IPS-20b (cell line): ENCODE measurements around the gene INPP5D.
"Not testable (repeated sequence)": the region's sequence is repeated elsewhere in the genome, so short reads cannot be mapped to it uniquely, and the experiment has no call there.

Experiments used
- H3K27ac ChIP-seq: one replicate; pipeline ENCODE4 v1.5.1; 2013; ENCODE audit warnings: low read length
- H3K27me3 ChIP-seq: 2 replicates; pipeline ENCODE4 v1.6.1; 2013; ENCODE audit warnings: mild to moderate bottlenecking, low read length, inconsistent platforms; ENCODE audit not compliant: insufficient read depth
- H3K36me3 ChIP-seq: 2 replicates; pipeline ENCODE4 v1.6.1; 2013; ENCODE audit warnings: low read depth, mild to moderate bottlenecking, inconsistent platforms, low read length, moderate library complexity; ENCODE audit not compliant: insufficient read depth
- H3K4me1 ChIP-seq: 2 replicates; pipeline ENCODE4 v1.6.1; 2013; ENCODE audit warnings: mild to moderate bottlenecking, control low read depth, inconsistent platforms, low read length, moderate library complexity; ENCODE audit not compliant: insufficient read depth
- H3K4me3 ChIP-seq: 2 replicates; pipeline ENCODE4 v1.5.1; 2013; ENCODE audit warnings: mild to moderate bottlenecking, low read length, inconsistent platforms
- H3K9ac ChIP-seq: 2 replicates; pipeline ENCODE4 v1.6.1; 2013; ENCODE audit warnings: low read depth, mild to moderate bottlenecking, inconsistent platforms, low read length, moderate library complexity
- H3K9me3 ChIP-seq: 2 replicates; pipeline ENCODE4 v1.6.1; 2013; ENCODE audit warnings: mild to moderate bottlenecking, low read depth, low read length, inconsistent platforms; ENCODE audit not compliant: insufficient read depth

INPP5D gene

GRCh38 chr2:233200790-233201189, 140.6 kb downstream of the INPP5D start:
- not testable (repeated sequence) for H3K9ac ChIP-seq, H3K4me3 ChIP-seq, H3K27ac ChIP-seq, H3K9me3 ChIP-seq, H3K4me1 ChIP-seq, H3K36me3 ChIP-seq
- peaks cover 16% of the 10 kb centered on the region for H3K27me3 ChIP-seq

- Histone ChIP-seq H3K9ac (no peak overlapping the region), H3K27me3 (peaks cover 16% of the 10 kb centered on the region), H3K4me1 (no peaks in the 10 kb centered on the region)
Observed at GRCh38 chr2:233201258-233202013, 141.3 kb downstream of the INPP5D start.

GRCh38 chr2:233202531-233202944, 142.4 kb downstream of the INPP5D start:
- Histone ChIP-seq H3K27ac (no peak overlapping the region), H3K9me3 (no peaks in the 10 kb centered on the region), H3K27me3 (peaks cover 16% of the 10 kb centered on the region), H3K4me1 (no peaks in the 10 kb centered on the region), H3K4me3 (no peak overlapping the region), H3K36me3 (no peaks in the 10 kb centered on the region), H3K9ac (no peak overlapping the region)

More at GRCh38 chr2:233201258-233202013, 141.3 kb downstream of the INPP5D start:
- H3K4me3 ChIP-seq = no peak overlapping the region
- no peaks in the 10 kb centered on the region for H3K36me3 ChIP-seq
- H3K27ac ChIP-seq = no peak overlapping the region
- no peaks in the 10 kb centered on the region for H3K9me3 ChIP-seq

- Histone ChIP-seq H3K27ac (no peak overlapping the region), H3K9ac (no peak overlapping the region), H3K4me1 (no peaks in the 10 kb centered on the region), H3K36me3 (no peaks in the 10 kb centered on the region), H3K4me3 (no peak overlapping the region), H3K27me3 (peaks cover 16% of the 10 kb centered on the region), H3K9me3 (no peaks in the 10 kb centered on the region)
Observed at GRCh38 chr2:233203060-233203459, 142.9 kb downstream of the INPP5D start.

GRCh38 chr2:233204286-233204936, 144.3 kb downstream of the INPP5D start:
- Histone ChIP-seq H3K27me3 (peaks cover 16% of the 10 kb centered on the region), H3K4me3 (no peak overlapping the region), H3K4me1 (peaks cover 9% of the 10 kb centered on the region), H3K9me3 (no peaks in the 10 kb centered on the region), H3K9ac (no peak overlapping the region), H3K27ac (no peak overlapping the region), H3K36me3 (no peaks in the 10 kb centered on the region)

GRCh38 chr2:233208382-233209116, 148.4 kb downstream of the INPP5D start:
- Histone ChIP-seq H3K9ac (peak overlapping the region; percentile 47; the same call in 1 of the 2 replicates), H3K4me3 (no peak overlapping the region), H3K27ac (no peak overlapping the region), H3K27me3 (no peaks in the 10 kb centered on the region), H3K36me3 (no peaks in the 10 kb centered on the region), H3K9me3 (no peaks in the 10 kb centered on the region), H3K4me1 (peaks cover 21% of the 10 kb centered on the region)

- no peaks in the 10 kb centered on the region for H3K27me3 ChIP-seq
- peak overlapping the region; percentile 47; the same call in 1 of the 2 replicates for H3K9ac ChIP-seq
- no peaks in the 10 kb centered on the region for H3K36me3 ChIP-seq
- H3K9me3 ChIP-seq = no peaks in the 10 kb centered on the region
- H3K4me1 ChIP-seq = peaks cover 21% of the 10 kb centered on the region
- no peak overlapping the region for H3K27ac ChIP-seq
- H3K4me3 ChIP-seq = no peak overlapping the region
Observed at GRCh38 chr2:233209117-233209532, 149.0 kb downstream of the INPP5D start.

- H3K9ac ChIP-seq = no peak overlapping the region
- no peaks in the 10 kb centered on the region for H3K27me3 ChIP-seq
- H3K4me3 ChIP-seq = peak overlapping the region; percentile 19; the same call in 1 of the 2 replicates
- H3K27ac ChIP-seq = no peak overlapping the region
- H3K9me3 ChIP-seq = no peaks in the 10 kb centered on the region
- peaks cover 21% of the 10 kb centered on the region for H3K4me1 ChIP-seq
- H3K36me3 ChIP-seq = no peaks in the 10 kb centered on the region
Observed at GRCh38 chr2:233209533-233210171, 149.5 kb downstream of the INPP5D start.

GRCh38 chr2:233210281-233210680, 150.1 kb downstream of the INPP5D start:
- Histone ChIP-seq H3K36me3 (no peaks in the 10 kb centered on the region), H3K9ac (no peak overlapping the region), H3K4me3 (no peak overlapping the region), H3K27me3 (no peaks in the 10 kb centered on the region), H3K9me3 (no peaks in the 10 kb centered on the region), H3K4me1 (peaks cover 21% of the 10 kb centered on the region), H3K27ac (no peak overlapping the region)

GRCh38 chr2:233210843-233211547, 150.9 kb downstream of the INPP5D start:
- Histone ChIP-seq H3K27me3 (no peaks in the 10 kb centered on the region), H3K27ac (no peak overlapping the region), H3K9ac (no peak overlapping the region), H3K36me3 (no peaks in the 10 kb centered on the region), H3K4me1 (peaks cover 21% of the 10 kb centered on the region), H3K4me3 (no peak overlapping the region), H3K9me3 (no peaks in the 10 kb centered on the region)

- H3K36me3 ChIP-seq = no peaks in the 10 kb centered on the region
- H3K4me1 ChIP-seq = peaks cover 21% of the 10 kb centered on the region
- no peaks in the 10 kb centered on the region for H3K27me3 ChIP-seq
- no peak overlapping the region for H3K9ac ChIP-seq
- no peak overlapping the region for H3K4me3 ChIP-seq
- no peak overlapping the region for H3K27ac ChIP-seq
- no peaks in the 10 kb centered on the region for H3K9me3 ChIP-seq
Observed at GRCh38 chr2:233211548-233211895, 151.4 kb downstream of the INPP5D start.
